ENCODE measurements around the gene SYN1.

- no peak for TF ChIP-seq CTCF (conservative IDR thresholded peaks at IDR 0.05 in 1 of 2, IDR thresholded peaks at IDR 0.05 in 1 of 2; ENCODE audit: extremely low read depth in 1 of 2, insufficient read depth in 1 of 2, low read depth in 1 of 2, low read length in 2 of 2)
- no peak for TF ChIP-seq EZH2 (IDR thresholded peaks at IDR 0.05; ENCODE audit: borderline replicate concordance, low read length)
These were observed 48.4 kb downstream of the SYN1 start for GRCh38 chrX:47571215-47571614.

Measured in mammary epithelial cell (primary cell).